NT2/D1 (cell line): Measurements from ENCODE around the gene SAT1.

Source experiments
- DNase-seq: peaks from one replicate; pipeline ENCODE4 v3.0.0-alpha.2; 2011; ENCODE audit warnings: low read depth, low spot score
- H3K27me3 ChIP-seq: 2 replicates; pipeline ENCODE4 v1.6.0; 2011; ENCODE audit warnings: mild to moderate bottlenecking; ENCODE audit not compliant: insufficient read length, insufficient read depth
- H3K36me3 ChIP-seq: 2 replicates; pipeline ENCODE4 v1.6.1; 2011; ENCODE audit warnings: mild to moderate bottlenecking, low read length, mixed read lengths; ENCODE audit not compliant: insufficient read depth, insufficient read length
- H3K4me1 ChIP-seq: 2 replicates; pipeline ENCODE4 v1.5.1; 2011; ENCODE audit not compliant: insufficient read depth, insufficient read length
- H3K4me3 ChIP-seq: 2 replicates; pipeline ENCODE4 v1.5.1; 2011; ENCODE audit warnings: low read depth; ENCODE audit not compliant: insufficient read length
- H3K9ac ChIP-seq: 2 replicates; pipeline ENCODE4 v1.6.0; 2011; ENCODE audit warnings: low read depth; ENCODE audit not compliant: insufficient read length
- H3K9me3 ChIP-seq: 2 replicates; pipeline ENCODE4 v1.5.1; 2011; ENCODE audit warnings: mild to moderate bottlenecking, low read length; ENCODE audit not compliant: insufficient read depth
- SUZ12 ChIP-seq: IDR thresholded peaks from 2 replicates; pipeline ENCODE4 v1.6.1; 2011; ENCODE audit not compliant: insufficient read length, insufficient read depth; ENCODE audit errors: extremely low read depth
- YY1 ChIP-seq: IDR thresholded peaks from 2 replicates; pipeline ENCODE4 v1.6.1; 2011; ENCODE audit not compliant: insufficient read length, insufficient read depth
- ZNF274 ChIP-seq: IDR thresholded peaks from 2 replicates; pipeline ENCODE4 v1.6.1; 2011; ENCODE audit warnings: mild to moderate bottlenecking, low read depth, low read length

The SAT1 gene

GRCh38 chrX:23802431-23802830, 19.5 kb downstream of the SAT1 start:
- Histone ChIP-seq H3K36me3 (no peaks in the 10 kb centered on the region), H3K4me3 (no peak overlapping the region), H3K9ac (no peak overlapping the region), H3K4me1 (no peaks in the 10 kb centered on the region), H3K9me3 (no peaks in the 10 kb centered on the region), H3K27me3 (no peaks in the 10 kb centered on the region)
- no peak for DNase-seq
- no peak for TF ChIP-seq YY1

GRCh38 chrX:23803931-23804381, 21.0 kb downstream of the SAT1 start:
- Histone ChIP-seq H3K9ac (no peak overlapping the region), H3K9me3 (no peaks in the 10 kb centered on the region), H3K4me3 (no peak overlapping the region), H3K27me3 (no peaks in the 10 kb centered on the region), H3K4me1 (no peaks in the 10 kb centered on the region), H3K36me3 (no peaks in the 10 kb centered on the region)
- TF ChIP-seq SUZ12: no peak
- TF ChIP-seq ZNF274: no peak
- no peak for TF ChIP-seq YY1
- no peak for DNase-seq

GRCh38 chrX:23804578-23804977, 21.6 kb downstream of the SAT1 start:
- TF ChIP-seq ZNF274 (no peak), YY1 (no peak), SUZ12 (no peak)
- Histone ChIP-seq H3K27me3 (no peaks in the 10 kb centered on the region), H3K9ac (no peak overlapping the region), H3K4me3 (no peak overlapping the region), H3K36me3 (no peaks in the 10 kb centered on the region), H3K4me1 (no peaks in the 10 kb centered on the region), H3K9me3 (no peaks in the 10 kb centered on the region)
- no peak for DNase-seq

DNA sequence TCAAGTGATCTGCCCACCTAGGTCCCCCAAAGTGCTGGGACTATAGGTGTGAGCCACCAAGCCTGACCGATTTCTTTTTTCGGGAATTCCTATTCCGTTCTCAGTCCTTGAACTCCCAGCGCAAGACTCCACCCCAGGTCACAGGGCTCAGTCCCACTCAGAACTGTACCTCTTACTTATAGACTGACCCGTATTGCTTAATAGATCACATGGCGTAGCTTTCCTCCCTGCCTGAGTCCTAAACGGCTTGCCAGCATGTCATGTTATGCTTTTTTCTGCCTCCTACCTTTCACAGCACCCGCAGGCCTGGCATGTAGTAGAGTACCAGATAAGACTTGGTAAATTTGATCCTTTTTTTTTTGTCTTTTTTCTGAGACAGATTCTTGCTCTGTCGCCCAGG, 22.4 kb downstream of the SAT1 start:
- H3K9me3 ChIP-seq: no peaks in the 10 kb centered on the region
- TF ChIP-seq ZNF274 (no peak), SUZ12 (no peak), YY1 (no peak)
- no peaks in the 10 kb centered on the region for H3K27me3 ChIP-seq
- no peak overlapping the region for H3K4me3 ChIP-seq
- DNase-seq: no peak
- no peak overlapping the region for H3K9ac ChIP-seq
- no peaks in the 10 kb centered on the region for H3K36me3 ChIP-seq
- H3K4me1 ChIP-seq: no peaks in the 10 kb centered on the region

DNA sequence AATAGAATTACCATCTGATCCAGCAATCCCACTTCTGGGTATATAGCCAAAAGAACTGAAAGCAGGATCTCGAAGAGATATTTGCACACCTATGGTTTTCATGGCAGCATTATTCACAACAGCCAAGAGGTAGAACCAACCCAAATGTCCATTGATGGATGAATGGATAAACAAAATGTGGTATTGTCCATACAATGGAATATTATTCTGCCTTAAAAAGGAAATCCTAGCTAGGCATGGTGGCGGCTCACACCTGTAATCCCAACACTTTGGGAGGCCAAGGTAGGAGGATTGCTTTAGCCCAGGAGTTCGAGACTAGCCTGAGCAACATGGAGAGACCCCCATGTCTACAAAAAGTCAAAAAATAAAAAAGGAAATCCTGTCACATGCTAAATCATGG, 27.3 kb downstream of the SAT1 start:
- no peak overlapping the region for H3K9ac ChIP-seq

GRCh38 chrX:23811108-23811651, 28.2 kb downstream of the SAT1 start:
- Histone ChIP-seq H3K36me3 (no peaks in the 10 kb centered on the region), H3K9ac (no peak overlapping the region), H3K9me3 (no peaks in the 10 kb centered on the region), H3K4me3 (no peak overlapping the region), H3K27me3 (no peaks in the 10 kb centered on the region), H3K4me1 (no peaks in the 10 kb centered on the region)
- DNase-seq: no peak
- TF ChIP-seq ZNF274 (no peak), SUZ12 (no peak), YY1 (no peak)

More for the DNA sequence above, 27.3 kb downstream of the SAT1 start:
- Histone ChIP-seq H3K27me3 (no peaks in the 10 kb centered on the region), H3K9me3 (no peaks in the 10 kb centered on the region), H3K36me3 (no peaks in the 10 kb centered on the region), H3K4me3 (no peak overlapping the region), H3K4me1 (no peaks in the 10 kb centered on the region)
- no peak for DNase-seq
- TF ChIP-seq YY1 (no peak), ZNF274 (no peak), SUZ12 (no peak)

DNA sequence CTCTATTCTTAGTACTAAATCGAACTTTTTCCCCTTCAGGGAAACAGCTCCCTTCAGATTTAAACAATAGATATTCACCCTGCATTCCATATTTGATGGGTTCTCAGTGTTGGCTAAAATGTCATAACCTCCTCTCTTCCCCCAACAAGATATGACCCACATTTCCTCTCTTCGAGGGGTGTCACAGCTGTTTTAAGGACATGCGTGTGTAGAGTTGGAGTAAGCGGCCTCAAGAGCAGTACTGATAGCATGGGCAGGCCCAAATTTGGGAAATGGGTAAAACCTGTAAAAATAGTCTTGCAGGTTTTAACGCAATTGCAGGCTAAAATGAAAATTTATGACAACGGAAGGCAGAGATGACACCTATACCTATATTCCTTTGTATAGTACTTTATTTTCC, 28.7 kb downstream of the SAT1 start:
- H3K9ac ChIP-seq: no peak overlapping the region
- no peak overlapping the region for H3K4me3 ChIP-seq
- no peaks in the 10 kb centered on the region for H3K36me3 ChIP-seq
- no peak for TF ChIP-seq ZNF274
- TF ChIP-seq YY1: no peak
- TF ChIP-seq SUZ12: no peak
- H3K4me1 ChIP-seq: no peaks in the 10 kb centered on the region
- H3K9me3 ChIP-seq: no peaks in the 10 kb centered on the region
- DNase-seq: no peak
- no peaks in the 10 kb centered on the region for H3K27me3 ChIP-seq
